Psoas muscle (tissue), 8 donors: ENCODE data around the gene UBE2M. TPM values are rescaled to one million over a fixed set of nuclear protein-coding genes. Genes with fewer than 3 reads are reported as not detected.

Experiments used
- ATAC-seq, 4 donors: fragments of 200-7000 bp; cut with Tn5 transposase; one replicate each; pipeline ENCODE4 v1.9.1; 2020; ENCODE audit warnings: moderate library complexity in 3 of 4, mild to moderate bottlenecking in 2 of 4
- DNase-seq, 2 donors: peaks; one replicate each; pipeline ENCODE4 v3.0.0-alpha.2; 2020
- H3K27ac ChIP-seq: fragments of 200-600 bp; one replicate; pipeline ENCODE4 v1.8.0; 2022
- H3K27me3 ChIP-seq, 3 donors: fragments of 200-600 bp in 1 of 3; one replicate each; pipeline versions ENCODE4 v1.6.1 to v1.8.0; 2013 to 2022; ENCODE audit warnings: low read length in 2 of 3, mild to moderate bottlenecking in 2 of 3, moderate library complexity in 1 of 3; ENCODE audit not compliant: insufficient read depth in 3 of 3
- H3K36me3 ChIP-seq, 2 donors: fragments of 200-600 bp in 1 of 2; one replicate each; pipeline versions ENCODE4 v1.6.1 to v1.8.0; 2013 to 2022; ENCODE audit warnings: low read depth in 1 of 2, mild to moderate bottlenecking in 1 of 2, moderate library complexity in 1 of 2; ENCODE audit not compliant: insufficient read depth in 1 of 2
- H3K4me1 ChIP-seq: fragments of 200-600 bp; one replicate; pipeline ENCODE4 v1.8.0; 2022
- H3K4me3 ChIP-seq: fragments of 200-600 bp; one replicate; pipeline ENCODE4 v1.8.0; 2022; ENCODE audit warnings: mild to moderate bottlenecking
- H3K9me3 ChIP-seq: fragments of 200-600 bp; one replicate; pipeline ENCODE4 v1.8.0; 2022
- CTCF ChIP-seq: fragments of 200-600 bp; IDR thresholded peaks from one replicate; pipeline ENCODE4 v1.8.0; 2022; ENCODE audit warnings: antibody characterized with exemption
- WGBS, 3 donors: extraction: QIAGEN DNeasy Blood & Tissue Kit; methylation state at CpG; one replicate each; pipeline versions ENCODE4 v1.1.6 to v1.1.7; 2013; 5-methylcytosine and 5-hydroxymethylcytosine counted together
- intact Hi-C, 2 donors: fragments of 100-400 bp; cut with DNase I; formaldehyde crosslinking; loops; one replicate each; pipeline versions ENCODE4 v1.11.0 to v1.14.2; 2022
- polyA plus RNA-seq, 3 donors: library from polyadenylated mRNA; stranded (reverse); fragments of 200-250 nt; gene quantifications; one replicate each; pipeline ENCODE4 v1.2.3, GENCODE V29; 2013
- total RNA-seq, 4 donors: library from RNA; stranded (reverse); fragmentation: NEBNext Ultra II Directional in 2 of 4; extraction: Animal tissue kit (Norgen Biotek cat#: 25700) in 2 of 4; gene quantifications; one replicate each; pipeline versions ENCODE4 v1.2.1 to v1.2.4, GENCODE V29; 2021 to 2023
- donor health status: healthy with polysubstance abuse.
- donor health status: DM: no; HTN: no; CAD: no; lungs with moderate emphysema.
- donor health status: Bipolar disorder and iron deficiency.
- donor health status: healthy.
- donor health status: DM: yes; HTN: yes; CAD: no.
- donor health status: DM: no; HTN: no; CAD: no.
- donor health status: DM: no; HTN: no; CAD: no.
- donor health status: DM: yes; HTN: yes; CAD: no.

UBE2M gene
- total and polyA plus RNA-seq, 7 donors, result 86.8 to 146 (median 144) TPM

GRCh38 chr19:58551123-58551497 is 7.3 kb downstream of the UBE2M start:
- Histone ChIP-seq H3K27me3 (no peaks in the 10 kb centered on the region), H3K4me3 (no peak overlapping the region), H3K4me1 (peaks cover 34% of the 10 kb centered on the region), H3K9me3 (no peaks in the 10 kb centered on the region), H3K27ac (no peak overlapping the region), H3K36me3 (peaks cover 23 to 84% of the 10 kb centered on the region in 2 donors)
- intact Hi-C loops, result no loop called here
- no peak for ATAC-seq
- WGBS, 3 donors, result 42 to 55% (median 50%) methylated on average over 1 of the region's 1 CpG
- DNase-seq, result no peak
- TF ChIP-seq CTCF, result no peak

DNA sequence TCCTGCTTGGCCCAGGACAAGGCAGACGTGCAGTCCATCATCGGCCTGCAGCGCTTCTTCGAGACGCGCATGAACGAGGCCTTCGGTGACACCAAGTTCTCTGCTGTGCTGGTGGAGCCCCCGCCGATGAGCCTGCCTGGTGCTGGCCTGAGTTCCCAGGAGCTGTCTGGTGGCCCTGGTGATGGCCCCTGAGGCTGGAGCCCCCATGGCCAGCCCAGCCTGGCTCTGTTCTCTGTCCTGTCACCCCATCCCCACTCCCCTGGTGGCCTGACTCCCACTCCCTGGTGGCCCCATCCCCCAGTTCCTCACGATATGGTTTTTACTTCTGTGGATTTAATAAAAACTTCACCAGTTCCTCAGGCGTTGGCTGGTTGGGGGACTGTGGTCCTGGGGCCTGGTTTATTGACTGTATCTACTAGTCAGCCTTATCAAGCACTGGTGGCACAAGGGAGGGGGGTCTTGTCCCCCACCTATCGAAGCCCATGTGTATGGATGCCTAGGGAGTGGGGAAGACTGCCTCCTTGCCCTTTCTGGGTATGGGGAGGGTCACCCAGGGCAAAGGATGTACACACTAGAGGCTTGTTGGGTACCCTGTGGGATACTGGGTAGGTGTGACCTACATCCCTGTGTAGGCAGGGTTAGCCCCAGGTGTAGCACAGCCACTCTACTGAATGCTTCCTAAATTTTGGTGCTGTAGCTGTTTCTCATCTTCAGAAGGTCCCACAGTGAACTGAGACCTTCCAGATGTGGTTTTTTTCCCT is 7.9 kb downstream of the UBE2M start:
- peaks cover 24 to 84% of the 10 kb centered on the region in 2 donors for H3K36me3 ChIP-seq
- H3K4me1 ChIP-seq, result peaks cover 34% of the 10 kb centered on the region
- no peak for DNase-seq

GRCh38 chr19:58549664-58550361 is 8.6 kb downstream of the UBE2M start:
- whole genome bisulfite sequencing, 3 donors, result 83 to 90% (median 84%) methylated on average over 11 of the region's 11 CpGs
- no peak overlapping the region for H3K27ac ChIP-seq
- intact Hi-C loops, result no loop called here
- no peaks in the 10 kb centered on the region for H3K9me3 ChIP-seq
- peaks cover 33% of the 10 kb centered on the region for H3K4me1 ChIP-seq
- peaks cover 24 to 86% of the 10 kb centered on the region in 2 donors for H3K36me3 ChIP-seq
- TF ChIP-seq CTCF, result no peak
- H3K4me3 ChIP-seq, result no peak overlapping the region
- H3K27me3 ChIP-seq, result no peaks in the 10 kb centered on the region
- DNase-seq, result no peak
- no peak for ATAC-seq

More for the DNA sequence above, 7.9 kb downstream of the UBE2M start:
- intact Hi-C loops, result no loop called here
- ATAC-seq, result no peak
- WGBS, 3 donors, result 78 to 87% (median 81%) methylated on average over 13 of the region's 13 CpGs
- no peak overlapping the region for H3K27ac ChIP-seq
- H3K27me3 ChIP-seq, result no peaks in the 10 kb centered on the region
- TF ChIP-seq CTCF, result no peak
- no peaks in the 10 kb centered on the region for H3K9me3 ChIP-seq
- H3K4me3 ChIP-seq, result no peak overlapping the region

DNA sequence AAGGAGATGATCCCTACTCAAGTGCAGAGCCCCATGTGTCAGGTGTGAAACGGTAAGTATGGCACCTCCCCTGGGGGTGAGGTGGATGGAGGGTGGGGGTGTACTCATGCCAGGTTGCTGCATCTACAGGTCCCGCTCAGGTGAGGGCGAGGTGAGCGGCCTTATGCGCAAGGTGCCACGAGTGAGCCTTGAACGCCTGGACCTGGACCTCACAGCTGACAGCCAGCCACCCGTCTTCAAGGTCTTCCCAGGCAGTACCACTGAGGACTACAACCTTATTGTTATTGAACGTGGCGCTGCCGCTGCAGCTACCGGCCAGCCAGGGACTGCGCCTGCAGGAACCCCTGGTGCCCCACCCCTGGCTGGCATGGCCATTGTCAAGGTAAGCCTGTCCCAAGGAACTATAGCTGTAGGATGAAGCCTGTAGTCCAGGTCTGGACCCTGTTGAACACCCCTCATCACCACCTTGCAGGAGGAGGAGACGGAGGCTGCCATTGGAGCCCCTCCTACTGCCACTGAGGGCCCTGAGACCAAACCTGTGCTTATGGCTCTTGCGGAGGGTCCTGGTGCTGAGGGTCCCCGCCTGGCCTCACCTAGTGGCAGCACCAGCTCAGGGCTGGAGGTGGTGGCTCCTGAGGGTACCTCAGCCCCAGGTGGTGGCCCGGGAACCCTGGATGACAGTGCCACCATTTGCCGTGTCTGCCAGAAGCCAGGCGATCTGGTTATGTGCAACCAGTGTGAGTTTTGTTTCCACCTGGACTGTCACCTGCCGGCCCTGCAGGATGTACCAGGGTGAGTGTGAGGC is 9.3 kb downstream of the UBE2M start:
- no peaks in the 10 kb centered on the region for H3K27me3 ChIP-seq
- no peak overlapping the region for H3K27ac ChIP-seq
- intact Hi-C loops, result no loop called here
- DNase-seq (no peak), ATAC-seq (no peak)
- no peaks in the 10 kb centered on the region for H3K9me3 ChIP-seq
- H3K4me3 ChIP-seq, result no peak overlapping the region
- no peak for TF ChIP-seq CTCF
- H3K36me3 ChIP-seq, result peaks cover 24 to 86% of the 10 kb centered on the region in 2 donors
- peaks cover 30% of the 10 kb centered on the region for H3K4me1 ChIP-seq
- WGBS, 3 donors, result 84 to 93% (median 90%) methylated on average over 20 of the region's 20 CpGs
